Adipocyte (in vitro differentiated cells): ENCODE data around the gene GATA2.

Experiments used
- DNase-seq: peaks from one replicate; pipeline ENCODE4 v3.0.0-alpha.2; 2015; ENCODE audit warnings: low read depth
- H3K27me3 ChIP-seq: replicated peaks from 2 replicates; pipeline ENCODE4 v1.7.0; 2013; ENCODE audit warnings: mild to moderate bottlenecking, low read length, moderate library complexity; ENCODE audit not compliant: control insufficient read depth, insufficient read depth
- H3K36me3 ChIP-seq: 2 replicates; pipeline ENCODE4 v1.7.0; 2013; ENCODE audit warnings: low read length, mild to moderate bottlenecking, moderate library complexity; ENCODE audit not compliant: control insufficient read depth, insufficient read depth, severe bottlenecking
- H3K4me1 ChIP-seq: 2 replicates; pipeline ENCODE4 v1.7.0; 2013; ENCODE audit warnings: mild to moderate bottlenecking, low read length, moderate library complexity; ENCODE audit not compliant: control insufficient read depth, insufficient read depth
- H3K4me3 ChIP-seq: 2 replicates; pipeline ENCODE4 v1.7.0; 2013; ENCODE audit warnings: mild to moderate bottlenecking, low read length, moderate library complexity
- H3K9ac ChIP-seq: 2 replicates; pipeline ENCODE4 v1.7.0; 2013; ENCODE audit warnings: mild to moderate bottlenecking, low read length, moderate library complexity
- H3K9me3 ChIP-seq: 2 replicates; pipeline ENCODE4 v1.7.0; 2013; ENCODE audit warnings: mild to moderate bottlenecking, low read length, moderate library complexity; ENCODE audit not compliant: control insufficient read depth

GATA2 gene

GRCh38 chr3:128492671-128493569 is at the start of gene GATA2:
Gene GATA2, minus strand, starts transcription at chr3:128493201. Its CDS starts 6,170 bp downstream, at chr3:128487031.
- Histone ChIP-seq H3K9me3 (no peaks in the 10 kb centered on the region), H3K4me3 (no peak within 1 kb of the TSS)
- DNase-seq, result peak; percentile 63

GRCh38 chr3:128541246-128541645 is 48.2 kb upstream of the GATA2 start:
- peaks cover 42% of the 10 kb centered on the region for H3K27me3 ChIP-seq
- H3K4me3 ChIP-seq, result no peak overlapping the region
- peaks cover 15% of the 10 kb centered on the region for H3K9me3 ChIP-seq
- H3K36me3 ChIP-seq, result no peaks in the 10 kb centered on the region
- H3K4me1 ChIP-seq, result no peaks in the 10 kb centered on the region
- H3K9ac ChIP-seq, result no peak overlapping the region
- no peak for DNase-seq

More at GRCh38 chr3:128492671-128493569, at the start of gene GATA2:
- peaks cover 17% of the 10 kb centered on the region for H3K4me1 ChIP-seq
- no peak within 1 kb of the TSS for H3K9ac ChIP-seq
- no peaks in the 10 kb centered on the region for H3K36me3 ChIP-seq
- H3K27me3 ChIP-seq, result peaks cover 73% of the 10 kb centered on the region

- no peaks in the 10 kb centered on the region for H3K36me3 ChIP-seq
- no peak overlapping the region for H3K9ac ChIP-seq
- H3K4me1 ChIP-seq, result no peaks in the 10 kb centered on the region
Observed at GRCh38 chr3:128539376-128539775, 46.4 kb upstream of the GATA2 start.

GRCh38 chr3:128537091-128537703 is 44.2 kb upstream of the GATA2 start:
- no peaks in the 10 kb centered on the region for H3K36me3 ChIP-seq
- DNase-seq, result no peak
- peaks cover 4% of the 10 kb centered on the region for H3K9me3 ChIP-seq
- no peak overlapping the region for H3K4me3 ChIP-seq
- no peak overlapping the region for H3K9ac ChIP-seq
- peaks cover 76% of the 10 kb centered on the region for H3K27me3 ChIP-seq
- no peaks in the 10 kb centered on the region for H3K4me1 ChIP-seq

More at GRCh38 chr3:128539376-128539775, 46.4 kb upstream of the GATA2 start:
- H3K27me3 ChIP-seq, result peaks cover 61% of the 10 kb centered on the region
- no peak overlapping the region for H3K4me3 ChIP-seq
- peaks cover 19% of the 10 kb centered on the region for H3K9me3 ChIP-seq
- no peak for DNase-seq

- Histone ChIP-seq H3K4me3 (no peak overlapping the region), H3K9me3 (peaks cover 12% of the 10 kb centered on the region), H3K27me3 (peaks cover 48% of the 10 kb centered on the region), H3K9ac (no peak overlapping the region), H3K4me1 (no peaks in the 10 kb centered on the region), H3K36me3 (no peaks in the 10 kb centered on the region)
- no peak for DNase-seq
Observed at GRCh38 chr3:128532012-128532983, 39.3 kb upstream of the GATA2 start.

GRCh38 chr3:128524374-128525299 is 31.6 kb upstream of the GATA2 start:
- H3K27me3 ChIP-seq, result peaks cover 67% of the 10 kb centered on the region
- no peak overlapping the region for H3K4me3 ChIP-seq
- H3K9ac ChIP-seq, result no peak overlapping the region
- no peaks in the 10 kb centered on the region for H3K4me1 ChIP-seq
- DNase-seq, result no peak
- peaks cover 14% of the 10 kb centered on the region for H3K9me3 ChIP-seq
- no peaks in the 10 kb centered on the region for H3K36me3 ChIP-seq

GRCh38 chr3:128523591-128523990 is 30.6 kb upstream of the GATA2 start:
- Histone ChIP-seq H3K27me3 (peaks cover 77% of the 10 kb centered on the region), H3K4me3 (no peak overlapping the region), H3K36me3 (no peaks in the 10 kb centered on the region), H3K9ac (no peak overlapping the region), H3K9me3 (peaks cover 14% of the 10 kb centered on the region), H3K4me1 (no peaks in the 10 kb centered on the region)
- DNase-seq, result no peak

- Histone ChIP-seq H3K9me3 (peaks cover 9% of the 10 kb centered on the region), H3K4me1 (no peaks in the 10 kb centered on the region), H3K9ac (no peak overlapping the region), H3K27me3 (peaks cover 89% of the 10 kb centered on the region), H3K4me3 (no peak overlapping the region), H3K36me3 (no peaks in the 10 kb centered on the region)
- no peak for DNase-seq
Observed at GRCh38 chr3:128521715-128522114, 28.7 kb upstream of the GATA2 start.

- no peaks in the 10 kb centered on the region for H3K4me1 ChIP-seq
- peaks cover 24% of the 10 kb centered on the region for H3K9me3 ChIP-seq
- no peak overlapping the region for H3K9ac ChIP-seq
- H3K36me3 ChIP-seq, result no peaks in the 10 kb centered on the region
- H3K27me3 ChIP-seq, result peaks cover 81% of the 10 kb centered on the region
- H3K4me3 ChIP-seq, result no peak overlapping the region
- no peak for DNase-seq
Observed at GRCh38 chr3:128518587-128519490, 25.8 kb upstream of the GATA2 start.
